ENCODE data around the gene TPSD1.
"Not testable (repeated sequence)": the region's sequence is repeated elsewhere in the genome, so short reads cannot be mapped to it uniquely, and the experiment has no call there.

The TPSD1 gene

DNA sequence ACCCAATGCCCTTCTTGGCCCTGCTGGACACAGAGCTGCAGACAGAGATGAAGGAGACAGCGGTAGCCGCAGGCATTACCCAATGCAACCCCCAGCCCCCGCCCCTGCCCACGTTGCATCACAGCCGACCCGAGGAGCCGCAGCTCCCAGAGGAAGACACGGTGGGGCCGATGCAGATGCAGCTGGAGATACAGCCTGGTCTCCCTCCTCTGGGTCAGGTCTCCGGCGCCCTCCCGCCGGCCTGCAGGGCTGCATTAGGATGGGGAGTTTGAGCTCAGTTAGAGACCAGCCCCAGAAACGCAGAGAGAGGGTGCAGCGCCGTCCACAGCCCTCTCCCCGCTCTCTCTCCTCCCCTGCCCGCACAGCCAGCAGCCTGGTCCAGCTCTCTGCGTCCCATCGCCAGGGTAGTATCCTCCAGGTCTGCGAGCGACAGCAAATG, 34.2 kb downstream of the TPSD1 start:
- Histone ChIP-seq H3K4me1 (peaks cover 0 to 15% (median 0%) of the 10 kb centered on the region in 4 donors), H3K9me3 (no peaks in the 10 kb centered on the region), H3K27ac (no peak overlapping the region), H3K27me3 (peaks cover 0 to 95% of the 10 kb centered on the region in 2 donors), H3K4me3 (no peak overlapping the region), H3K36me3 (no peaks in the 10 kb centered on the region)
- DNase-seq, result no peak
- no peak for TF ChIP-seq CTCF (IDR thresholded peaks at IDR 0.05)
- intact Hi-C loops (cut with DNase I; ENCODE audit: low total_unique reads), result no loop called here

- intact Hi-C loops (cut with DNase I; ENCODE audit: low total_unique reads), result no loop called here
- Histone ChIP-seq H3K9me3 (no peaks in the 10 kb centered on the region), H3K27ac (no peak overlapping the region), H3K4me3 (no peak overlapping the region), H3K27me3 (peaks cover 0 to 93% of the 10 kb centered on the region in 2 donors), H3K4me1 (peaks cover 0 to 15% (median 0%) of the 10 kb centered on the region in 4 donors), H3K36me3 (no peaks in the 10 kb centered on the region)
- TF ChIP-seq CTCF (IDR thresholded peaks at IDR 0.05), result no peak
- no peak for DNase-seq
Observed at GRCh38 chr16:1290860-1291575, 35.1 kb downstream of the TPSD1 start.

GRCh38 chr16:1291576-1291974, 35.7 kb downstream of the TPSD1 start:
- Histone ChIP-seq H3K27me3 (peaks cover 0 to 90% of the 10 kb centered on the region in 2 donors), H3K9me3 (no peaks in the 10 kb centered on the region), H3K27ac (no peak overlapping the region), H3K4me3 (no peak overlapping the region), H3K4me1 (peaks cover 0 to 15% (median 0%) of the 10 kb centered on the region in 4 donors), H3K36me3 (no peaks in the 10 kb centered on the region)
- TF ChIP-seq CTCF (IDR thresholded peaks at IDR 0.05), result no peak
- DNase-seq, result no peak
- intact Hi-C loops (cut with DNase I; ENCODE audit: low total_unique reads), result no loop called here

- intact Hi-C loops (cut with DNase I; ENCODE audit: low total_unique reads); H3K36me3 ChIP-seq; H3K27ac ChIP-seq; H3K4me3 ChIP-seq; H3K9me3 ChIP-seq; DNase-seq: not testable (repeated sequence)
- Histone ChIP-seq H3K4me1 (peaks cover 0 to 15% (median 0%) of the 10 kb centered on the region in 4 donors), H3K27me3 (peaks cover 0 to 84% of the 10 kb centered on the region in 2 donors)
Observed at GRCh38 chr16:1292208-1292607, 36.3 kb downstream of the TPSD1 start.

DNA sequence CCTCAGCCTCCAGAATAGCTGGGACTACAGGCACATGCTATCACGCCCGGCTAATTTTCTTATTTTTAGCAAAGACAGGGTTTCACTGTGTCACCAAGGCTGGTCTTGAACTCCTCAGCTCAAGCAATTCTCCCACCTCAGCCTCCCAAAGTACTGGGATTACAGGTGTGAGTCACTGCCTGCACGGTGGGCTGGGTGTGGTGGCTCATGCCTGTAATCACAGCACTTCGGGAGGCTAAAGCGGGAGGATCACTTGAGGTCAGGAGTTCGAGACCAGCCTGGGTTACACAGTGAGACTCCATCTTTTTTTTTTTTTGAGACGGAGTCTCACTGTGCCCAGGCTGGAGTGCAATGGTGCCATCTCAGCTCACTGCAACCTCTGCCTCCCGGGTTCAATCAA, 36.9 kb downstream of the TPSD1 start:
- H3K27ac ChIP-seq; H3K9me3 ChIP-seq; H3K36me3 ChIP-seq; intact Hi-C loops (cut with DNase I; ENCODE audit: low total_unique reads); H3K4me3 ChIP-seq; DNase-seq: not testable (repeated sequence)
- Histone ChIP-seq H3K4me1 (peaks cover 0 to 15% (median 0%) of the 10 kb centered on the region in 4 donors), H3K27me3 (peaks cover 0 to 78% of the 10 kb centered on the region in 2 donors)

DNA sequence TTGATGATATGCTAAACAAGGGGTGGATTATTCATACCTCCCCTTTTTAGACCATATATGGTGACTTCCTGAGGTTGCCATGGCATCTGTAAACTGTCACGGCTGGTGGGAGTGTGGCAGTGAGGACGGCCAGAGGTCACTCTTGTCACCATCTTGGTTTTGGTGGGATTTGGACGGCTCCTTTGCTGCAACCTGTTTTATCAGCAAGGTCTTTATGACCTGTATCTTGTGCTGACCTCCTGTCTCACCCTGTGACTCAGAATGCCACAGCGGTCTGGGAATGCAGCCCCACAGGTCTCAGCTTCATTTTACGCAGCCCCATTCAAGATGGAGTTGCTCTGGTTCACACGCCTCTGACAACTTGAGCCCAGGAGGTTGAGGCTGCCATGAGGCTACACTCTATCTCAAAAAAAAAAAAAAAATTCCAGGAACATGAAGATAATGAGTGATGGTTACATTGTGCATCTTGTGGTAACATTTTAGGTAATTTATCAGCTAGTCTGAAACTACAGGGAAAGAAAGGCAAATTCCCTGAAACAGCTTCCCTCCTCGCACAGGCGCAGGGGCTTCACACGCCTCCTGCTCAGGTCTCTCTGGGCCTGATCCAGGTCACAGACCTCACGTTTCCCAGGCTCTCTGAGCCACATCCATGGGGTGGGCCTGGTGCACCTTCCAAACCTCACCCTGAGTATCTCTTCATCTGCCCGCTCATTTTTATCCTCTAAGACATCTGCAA, 38.2 kb downstream of the TPSD1 start:
- H3K4me3 ChIP-seq, result no peak overlapping the region
- no peak overlapping the region for H3K27ac ChIP-seq
- DNase-seq, result no peak
- TF ChIP-seq CTCF (IDR thresholded peaks at IDR 0.05), result no peak
- H3K36me3 ChIP-seq, result no peaks in the 10 kb centered on the region
- intact Hi-C loops (cut with DNase I; ENCODE audit: low total_unique reads), result no loop called here
- H3K9me3 ChIP-seq, result no peaks in the 10 kb centered on the region
- peaks cover 0 to 8% (median 0%) of the 10 kb centered on the region in 4 donors for H3K4me1 ChIP-seq
- H3K27me3 ChIP-seq, result peaks cover 0 to 76% of the 10 kb centered on the region in 2 donors

Data from tibial artery (tissue), 4 donors.